ENCODE data around the gene KAT2A. TPM values are rescaled to one million over a fixed set of nuclear protein-coding genes. Genes with fewer than 3 reads are reported as not detected.

The KAT2A gene
- polyA plus RNA-seq, 3 donors: 1.9 to 68.7 (median 2.0) TPM

DNA sequence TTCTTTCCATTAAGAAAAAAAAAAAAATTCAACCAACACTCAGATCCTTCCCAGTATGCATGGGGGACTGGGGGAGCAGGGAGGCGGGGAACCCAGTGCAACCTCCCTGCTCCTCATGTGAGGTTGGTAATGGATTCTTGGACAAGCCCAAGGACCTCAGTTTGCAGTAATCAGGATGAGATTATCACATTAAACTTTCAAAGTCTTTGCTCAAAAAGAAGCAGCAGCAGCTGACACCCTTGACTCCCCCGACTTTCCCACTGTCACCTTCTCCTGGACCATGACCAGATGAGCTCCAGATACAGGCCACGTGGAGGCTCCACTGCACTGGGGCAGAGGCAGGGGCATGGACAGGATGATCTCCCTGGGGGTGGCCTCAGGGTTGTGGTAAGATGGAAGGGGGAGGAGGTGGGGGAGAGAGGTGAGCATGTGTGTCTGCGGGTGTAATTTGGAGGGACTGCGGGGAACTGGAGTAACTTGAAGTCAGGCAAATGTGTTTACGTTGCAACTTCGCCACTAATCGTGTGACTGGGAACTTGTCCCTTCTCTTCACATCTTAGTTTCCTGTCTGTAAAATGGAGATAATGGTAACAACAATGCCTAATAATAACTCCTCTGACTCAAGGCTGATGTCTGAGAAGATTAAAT is 42.6 kb downstream of the KAT2A start:
- H3K27ac Mint-ChIP-seq: no peak overlapping the region
- H3K79me2 ChIP-seq (ENCODE audit: insufficient read depth, low read length): no peaks in the 10 kb centered on the region
- intact Hi-C loops (cut with micrococcal nuclease): no loop called here
- no peak overlapping the region for H3K4me2 ChIP-seq (replicated peaks; ENCODE audit: extremely low read depth, low read length, poor library complexity, severe bottlenecking)
- H3K27me3 Mint-ChIP-seq (ENCODE audit: low read depth in 3 of 3): peaks cover 4 to 7% (median 5%) of the 10 kb centered on the region in 3 donors
- no peak for DNase-seq
- H3K4me1 Mint-ChIP-seq: no peaks in the 10 kb centered on the region
- H3K9ac ChIP-seq (ENCODE audit: insufficient read depth, low read length, poor library complexity, severe bottlenecking): no peak overlapping the region
- H3K27ac ChIP-seq (ENCODE audit: low read depth in 1 of 2, low read length in 2 of 2): no peak overlapping the region
- H3K9me3 Mint-ChIP-seq: peaks cover 0 to 2% (median 0%) of the 10 kb centered on the region in 7 donors
- H4K20me1 ChIP-seq (ENCODE audit: insufficient read depth, low read length): no peaks in the 10 kb centered on the region
- no peak overlapping the region for H3K4me3 ChIP-seq (replicated peaks in 1 of 3; ENCODE audit: low read depth in 2 of 3, low read length in 3 of 3)
- H3K9me3 ChIP-seq (replicated peaks in 1 of 2; ENCODE audit: control insufficient read depth in 1 of 2, insufficient read depth in 1 of 2, low read length in 2 of 2): no peaks in the 10 kb centered on the region
- peaks cover 0 to 2% of the 10 kb centered on the region in 2 donors for H3K36me3 Mint-ChIP-seq
- TF ChIP-seq, protein P1, sequence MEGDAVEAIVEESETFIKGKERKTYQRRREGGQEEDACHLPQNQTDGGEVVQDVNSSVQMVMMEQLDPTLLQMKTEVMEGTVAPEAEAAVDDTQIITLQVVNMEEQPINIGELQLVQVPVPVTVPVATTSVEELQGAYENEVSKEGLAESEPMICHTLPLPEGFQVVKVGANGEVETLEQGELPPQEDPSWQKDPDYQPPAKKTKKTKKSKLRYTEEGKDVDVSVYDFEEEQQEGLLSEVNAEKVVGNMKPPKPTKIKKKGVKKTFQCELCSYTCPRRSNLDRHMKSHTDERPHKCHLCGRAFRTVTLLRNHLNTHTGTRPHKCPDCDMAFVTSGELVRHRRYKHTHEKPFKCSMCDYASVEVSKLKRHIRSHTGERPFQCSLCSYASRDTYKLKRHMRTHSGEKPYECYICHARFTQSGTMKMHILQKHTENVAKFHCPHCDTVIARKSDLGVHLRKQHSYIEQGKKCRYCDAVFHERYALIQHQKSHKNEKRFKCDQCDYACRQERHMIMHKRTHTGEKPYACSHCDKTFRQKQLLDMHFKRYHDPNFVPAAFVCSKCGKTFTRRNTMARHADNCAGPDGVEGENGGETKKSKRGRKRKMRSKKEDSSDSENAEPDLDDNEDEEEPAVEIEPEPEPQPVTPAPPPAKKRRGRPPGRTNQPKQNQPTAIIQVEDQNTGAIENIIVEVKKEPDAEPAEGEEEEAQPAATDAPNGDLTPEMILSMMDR (IDR thresholded peaks at IDR 0.05): no peak
- H3K4me1 ChIP-seq (ENCODE audit: control insufficient read depth in 1 of 2, insufficient read depth in 2 of 2, low read length in 2 of 2): no peaks in the 10 kb centered on the region
- H3K36me3 ChIP-seq (replicated peaks in 1 of 2; ENCODE audit: control insufficient read depth in 1 of 2, insufficient read depth in 2 of 2, low read length in 2 of 2): no peaks in the 10 kb centered on the region
- no peak overlapping the region for H2AFZ ChIP-seq (ENCODE audit: insufficient read depth, low read depth, low read length, poor library complexity, severe bottlenecking)
- H3K27me3 ChIP-seq (ENCODE audit: control insufficient read depth in 2 of 2, insufficient read depth in 2 of 2, low read length in 2 of 2): peaks cover 0 to under 1% of the 10 kb centered on the region in 2 donors
- WGBS (ENCODE audit: insufficient coverage): 66% methylated on average over 4 of the region's 8 CpGs
- no peak overlapping the region for H3K4me3 Mint-ChIP-seq

- Histone ChIP-seq H3K36me3 (replicated peaks in 1 of 2; ENCODE audit: control insufficient read depth in 1 of 2, insufficient read depth in 2 of 2, low read length in 2 of 2) (no peaks in the 10 kb centered on the region), H3K4me2 (replicated peaks; ENCODE audit: extremely low read depth, low read length, poor library complexity, severe bottlenecking) (no peak overlapping the region), H4K20me1 (ENCODE audit: insufficient read depth, low read length) (no peaks in the 10 kb centered on the region), H3K4me1 (ENCODE audit: control insufficient read depth in 1 of 2, insufficient read depth in 2 of 2, low read length in 2 of 2) (peaks cover 2% of the 10 kb centered on the region in 2 donors), H3K4me3 (replicated peaks in 1 of 3; ENCODE audit: low read depth in 2 of 3, low read length in 3 of 3) (no peak overlapping the region), H3K79me2 (ENCODE audit: insufficient read depth, low read length) (no peaks in the 10 kb centered on the region), H3K27ac (ENCODE audit: low read depth in 1 of 2, low read length in 2 of 2) (no peak overlapping the region), H3K27me3 (ENCODE audit: control insufficient read depth in 2 of 2, insufficient read depth in 2 of 2, low read length in 2 of 2) (peaks cover 0 to 7% of the 10 kb centered on the region in 2 donors), H2AFZ (ENCODE audit: insufficient read depth, low read depth, low read length, poor library complexity, severe bottlenecking) (no peak overlapping the region), H3K9me3 (replicated peaks in 1 of 2; ENCODE audit: control insufficient read depth in 1 of 2, insufficient read depth in 1 of 2, low read length in 2 of 2) (no peaks in the 10 kb centered on the region), H3K9ac (ENCODE audit: insufficient read depth, low read length, poor library complexity, severe bottlenecking) (no peak overlapping the region)
- H3K4me3 Mint-ChIP-seq: no peak overlapping the region
- peaks cover 0 to 4% (median 1%) of the 10 kb centered on the region in 7 donors for H3K9me3 Mint-ChIP-seq
- WGBS (ENCODE audit: insufficient coverage): 100% methylated on average over 5 of the region's 5 CpGs
- TF ChIP-seq, protein P1 (IDR thresholded peaks at IDR 0.05): no peak
- peaks cover 11 to 15% (median 13%) of the 10 kb centered on the region in 3 donors for H3K27me3 Mint-ChIP-seq (ENCODE audit: low read depth in 3 of 3)
- peaks cover 0 to 5% of the 10 kb centered on the region in 2 donors for H3K36me3 Mint-ChIP-seq
- intact Hi-C loops (cut with micrococcal nuclease): no loop called here
- peaks cover 3% of the 10 kb centered on the region for H3K4me1 Mint-ChIP-seq
- H3K27ac Mint-ChIP-seq: no peak overlapping the region
- no peak for DNase-seq
These were observed 43.4 kb downstream of the KAT2A start for GRCh38 chr17:42077755-42078154.

All from CD14-positive monocyte (primary cell).